ENCODE results near the gene RIBC2.
"Not testable (repeated sequence)": the region's sequence is repeated elsewhere in the genome, so short reads cannot be mapped to it uniquely, and the experiment has no call there.

The RIBC2 gene

GRCh38 chr22:45424241-45424731 is 10.8 kb downstream of the RIBC2 start:
- no peak for DNase-seq (ENCODE audit: low spot score)

GRCh38 chr22:45425101-45425500 is 11.6 kb downstream of the RIBC2 start:
- DNase-seq (ENCODE audit: low spot score), result no peak

DNA sequence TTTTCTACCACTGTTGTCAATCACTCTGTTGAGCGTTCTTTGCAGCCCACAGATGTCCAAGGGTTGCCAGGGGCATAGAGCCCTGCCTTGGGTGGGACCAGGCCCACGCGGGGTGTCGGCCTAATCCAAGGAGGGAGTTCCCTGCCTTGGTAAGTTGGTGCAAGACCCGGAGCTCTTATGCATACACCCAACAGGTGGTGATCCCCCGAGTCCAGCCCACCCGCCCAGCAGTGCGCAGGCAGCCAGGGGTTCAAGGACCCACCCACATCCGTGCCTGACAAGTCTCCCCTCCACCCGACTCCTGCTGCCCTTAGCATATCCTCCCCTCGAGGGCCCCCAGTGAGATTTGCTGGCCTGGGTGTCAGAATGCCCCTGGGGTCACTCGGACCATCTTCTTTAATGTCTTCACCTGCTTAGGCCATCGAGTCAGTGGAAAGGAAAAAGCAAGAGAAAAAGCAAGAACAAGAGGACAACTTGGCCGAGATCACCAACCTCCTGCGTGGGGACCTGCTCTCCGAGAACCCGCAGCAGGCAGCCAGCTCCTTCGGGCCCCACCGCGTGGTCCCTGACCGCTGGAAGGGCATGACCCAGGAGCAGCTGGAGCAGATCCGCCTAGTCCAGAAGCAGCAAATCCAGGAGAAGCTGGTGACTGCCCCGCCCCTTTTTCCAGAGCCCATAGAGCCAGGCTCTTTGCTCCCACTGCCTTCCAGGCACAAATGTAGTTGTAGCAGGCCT is 12.2 kb downstream of the RIBC2 start:
- no peak for DNase-seq (ENCODE audit: low spot score)

DNA sequence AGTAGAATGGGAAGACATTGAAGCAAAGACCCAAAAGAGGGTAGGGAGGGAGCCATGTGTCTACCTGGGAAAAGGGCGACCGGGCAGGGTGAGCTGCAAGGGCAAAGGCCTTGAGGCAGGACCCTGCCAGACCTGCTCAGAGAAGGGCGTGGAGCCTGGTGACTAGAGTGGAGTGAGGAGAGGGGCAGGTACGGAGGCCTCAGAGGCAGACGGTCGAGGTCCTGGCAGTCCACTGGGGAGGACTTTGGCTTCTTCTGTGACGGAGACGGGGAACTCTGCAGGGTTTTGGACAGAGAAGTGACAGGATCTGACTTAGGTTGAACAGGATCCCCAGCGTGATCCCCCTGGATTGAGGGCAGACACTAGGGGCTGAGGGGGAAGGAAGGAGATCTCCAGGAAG is 12.9 kb downstream of the RIBC2 start:
- DNase-seq (ENCODE audit: low spot score), result no peak

GRCh38 chr22:45427114-45427513 is 13.6 kb downstream of the RIBC2 start:
- no peak for DNase-seq (ENCODE audit: low spot score)

- DNase-seq (ENCODE audit: low spot score), result no peak
These were observed 15.2 kb downstream of the RIBC2 start for GRCh38 chr22:45428391-45429385.

DNA sequence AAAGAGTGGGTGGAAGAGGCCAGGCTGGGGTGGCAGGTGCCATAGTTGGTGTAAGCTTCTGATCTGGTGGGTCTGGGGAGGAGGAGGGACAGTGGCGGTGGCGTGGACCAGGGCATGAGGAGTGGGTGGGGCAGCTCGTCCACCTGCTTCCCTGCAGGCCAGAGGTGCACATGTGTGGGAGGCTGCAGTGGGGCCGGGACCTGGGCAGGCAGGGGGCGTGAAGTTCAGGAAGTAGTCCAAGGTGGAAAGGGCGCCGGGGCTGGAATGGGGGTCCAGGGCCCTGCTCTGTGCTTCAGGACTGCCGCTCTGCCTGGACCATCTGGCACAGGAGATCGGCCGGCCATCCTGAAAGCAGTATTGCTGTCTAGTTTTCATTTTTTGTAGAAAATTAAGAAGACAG is 15.9 kb downstream of the RIBC2 start:
- no peak for DNase-seq (ENCODE audit: low spot score)

- no peak for DNase-seq (ENCODE audit: low spot score)
These were observed 16.7 kb downstream of the RIBC2 start for GRCh38 chr22:45429981-45430775.

- no peak for DNase-seq (ENCODE audit: low spot score)
These were observed 17.4 kb downstream of the RIBC2 start for GRCh38 chr22:45430871-45431270.

- no peak for DNase-seq (ENCODE audit: low spot score)
These were observed 21.5 kb downstream of the RIBC2 start for GRCh38 chr22:45434981-45435380.

DNA sequence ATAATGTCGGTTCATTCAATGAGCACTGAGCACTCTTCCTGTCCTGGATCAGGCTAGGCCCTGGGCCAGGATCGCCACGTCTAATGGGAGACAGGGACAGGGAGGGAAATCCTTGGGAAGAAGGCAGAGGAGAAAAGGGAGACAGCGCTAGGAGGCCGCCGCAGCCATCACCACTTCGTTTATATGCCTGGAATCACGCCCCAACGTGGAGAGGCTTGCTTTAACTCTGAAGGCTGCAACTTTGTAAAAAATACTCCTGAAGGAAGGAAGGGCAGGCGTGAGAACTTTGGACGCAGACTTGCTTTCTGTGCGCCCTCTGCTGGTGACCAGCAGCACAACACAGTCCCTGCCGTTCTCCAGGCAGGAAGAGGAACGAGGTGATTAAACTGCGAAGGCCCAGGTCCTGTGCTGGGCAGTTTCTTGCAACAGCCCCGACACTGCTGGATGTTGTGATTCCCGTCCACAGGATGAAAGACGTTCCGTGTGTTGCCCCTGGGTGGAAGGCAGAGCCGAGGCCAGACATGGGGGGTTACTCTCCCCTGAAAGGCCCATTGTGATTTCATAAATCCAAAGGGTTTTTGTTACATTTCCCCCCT is 22.1 kb downstream of the RIBC2 start:
- DNase-seq (ENCODE audit: low spot score), result peak; percentile 84

- not testable (repeated sequence) for DNase-seq (ENCODE audit: low spot score)
These were observed 23.5 kb downstream of the RIBC2 start for GRCh38 chr22:45436871-45437517.

GRCh38 chr22:45438336-45438735 is 24.8 kb downstream of the RIBC2 start:
- DNase-seq (ENCODE audit: low spot score), result no peak

DNA sequence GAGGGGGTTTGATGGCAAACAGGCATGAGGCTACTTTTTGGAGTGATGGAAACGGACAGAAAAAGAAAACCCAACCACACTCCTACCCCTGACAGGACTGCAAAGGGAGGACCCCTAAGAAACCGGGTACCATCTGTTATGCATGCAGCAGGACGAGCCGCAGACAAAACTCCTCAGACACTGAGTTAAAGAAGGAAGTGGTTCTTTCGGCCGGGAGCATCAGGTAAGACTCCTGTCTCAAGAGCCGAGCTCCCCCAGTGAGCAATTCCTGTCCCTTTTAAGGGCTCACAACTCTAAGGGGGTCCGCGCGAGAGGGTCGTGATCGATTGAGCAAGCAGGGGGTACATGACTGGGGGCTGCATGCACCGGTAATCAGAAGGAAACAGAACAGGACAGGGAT is 27.2 kb downstream of the RIBC2 start:
- DNase-seq (ENCODE audit: low spot score), result not testable (repeated sequence)

DNA sequence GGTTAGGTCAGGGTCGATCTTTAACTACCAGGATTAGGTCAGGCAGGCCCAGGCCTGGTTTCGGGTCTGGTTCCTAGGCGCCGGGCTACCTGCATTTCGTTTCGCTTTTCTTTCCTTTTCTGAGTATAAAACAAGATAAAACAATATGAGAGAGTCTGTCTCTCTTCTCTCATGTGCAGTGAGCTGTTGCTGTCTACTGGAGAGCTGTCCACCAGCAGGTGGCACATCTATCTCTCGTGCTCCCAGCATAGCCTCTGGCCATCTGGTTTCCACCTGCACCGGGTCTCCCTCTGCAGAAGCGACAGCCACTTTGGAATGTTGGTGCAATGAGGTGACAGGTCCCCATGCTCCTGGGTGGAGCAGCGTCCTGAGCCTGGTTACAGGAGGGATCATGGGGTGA is 27.6 kb downstream of the RIBC2 start:
- DNase-seq (ENCODE audit: low spot score), result peak; percentile 24

DNA sequence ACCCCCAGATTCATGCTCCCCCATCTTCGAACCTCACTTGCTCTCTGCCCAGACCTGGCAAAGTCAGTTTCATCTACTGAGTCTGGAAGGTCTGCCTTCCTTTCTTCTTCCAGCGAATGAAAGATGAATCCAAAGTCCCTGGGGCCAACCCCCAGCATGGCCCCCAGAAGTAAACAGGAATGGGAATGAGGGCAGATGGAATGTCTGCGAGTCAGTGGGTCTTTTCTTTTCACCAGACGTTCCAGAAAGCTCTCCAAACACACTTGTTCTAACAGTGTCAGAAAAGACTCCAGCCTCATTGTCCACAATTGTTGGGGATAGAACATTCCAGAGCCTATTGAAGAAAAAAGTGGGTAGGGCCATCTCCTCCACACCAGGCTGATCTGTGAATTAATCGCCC is 28.6 kb downstream of the RIBC2 start:
- no peak for DNase-seq (ENCODE audit: low spot score)

- DNase-seq (ENCODE audit: low spot score), result no peak
These were observed 30.7 kb downstream of the RIBC2 start for GRCh38 chr22:45444168-45444567.

DNA sequence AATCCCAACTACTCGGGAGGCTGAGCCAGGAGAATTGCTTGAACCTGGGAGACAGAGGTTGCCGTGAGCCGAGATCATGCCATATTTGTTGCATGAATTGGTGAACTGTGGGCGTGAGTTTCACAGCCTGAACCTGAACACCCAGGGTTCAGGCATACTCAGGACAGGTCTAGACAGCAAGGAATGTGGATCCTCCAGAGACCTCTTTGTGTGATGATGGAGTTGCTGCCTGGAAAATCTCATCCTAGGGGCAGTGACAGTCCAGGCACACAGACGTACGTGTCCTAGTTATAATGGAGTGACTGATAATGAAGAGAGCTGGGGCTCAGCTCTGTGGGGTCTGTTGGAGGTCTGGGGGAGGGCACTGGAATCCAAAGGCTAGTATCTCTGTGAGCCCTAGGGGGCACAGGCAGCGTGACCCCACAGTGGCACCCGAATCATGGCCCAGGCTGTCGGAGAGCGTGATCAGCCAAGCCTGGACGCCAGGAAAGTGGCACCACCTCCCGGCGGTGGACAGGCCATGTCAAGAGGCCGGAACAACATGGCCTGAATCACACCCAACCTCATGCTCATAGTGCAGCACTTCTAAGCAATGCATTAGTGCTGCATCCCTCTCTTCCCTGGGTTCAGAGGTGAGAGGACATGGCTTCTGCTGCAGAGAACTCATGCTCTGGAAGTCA is 31.7 kb downstream of the RIBC2 start:
- DNase-seq (ENCODE audit: low spot score), result no peak

GRCh38 chr22:45446216-45446615 is 32.7 kb downstream of the RIBC2 start:
- DNase-seq (ENCODE audit: low spot score), result no peak

DNA sequence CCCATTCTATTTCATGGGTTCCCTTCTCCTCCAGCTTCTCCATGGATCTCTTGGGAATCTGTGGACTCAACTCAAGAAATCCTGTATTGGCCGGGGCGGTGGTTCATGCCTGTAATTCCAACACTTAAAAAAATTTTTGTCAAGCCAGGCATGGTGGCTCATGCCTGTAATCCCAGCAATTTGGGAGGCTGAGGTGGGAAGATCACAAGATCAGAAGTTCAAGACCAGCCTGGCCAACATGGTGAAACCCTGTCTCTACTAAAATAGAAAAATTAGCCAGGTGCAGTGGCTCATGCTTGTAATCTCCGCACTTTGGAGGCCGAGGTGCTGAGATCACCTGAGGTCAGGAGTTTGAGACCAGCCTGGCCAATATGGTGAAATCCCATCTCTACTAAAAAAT is 34.1 kb downstream of the RIBC2 start:
- DNase-seq (ENCODE audit: low spot score), result not testable (repeated sequence)

- no peak for DNase-seq (ENCODE audit: low spot score)
These were observed 34.9 kb downstream of the RIBC2 start for GRCh38 chr22:45448431-45448830.

All from CD4-positive, alpha-beta T cell treated with Interleukin-6 at 100 ng/mL for 8 hours (primary cell).